Activated CD8-positive, alpha-beta memory T cell treated with anti-CD3 and anti-CD28 coated beads for 4 hours (primary cell): ENCODE results near the gene EFCAB11.

Experiments used
- DNase-seq, 2 donors: peaks; one replicate each; pipeline ENCODE4 v3.0.0-alpha.2; 2020; ENCODE audit warnings: low read depth in 2 of 2

Gene EFCAB11

DNA sequence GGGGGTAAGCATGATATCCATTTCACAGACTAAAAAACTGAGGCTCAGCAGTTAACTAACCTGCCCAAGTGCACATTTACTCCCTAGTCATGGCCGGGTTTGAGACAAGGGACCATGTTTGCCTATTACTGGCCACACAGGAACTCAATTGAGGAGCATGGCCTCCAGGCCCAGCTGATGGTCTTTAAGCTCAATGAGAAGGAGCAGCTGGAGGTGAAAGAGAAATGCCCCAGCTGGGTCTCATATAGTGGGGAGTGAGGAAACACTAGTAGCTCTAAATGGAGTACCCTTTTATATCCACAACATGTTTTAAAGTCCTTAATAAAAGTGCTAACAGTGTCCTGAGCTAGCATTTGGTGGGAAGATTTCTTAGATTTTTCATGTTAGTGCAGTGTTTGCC is 2.8 kb upstream of the EFCAB11 start:
- no peak for DNase-seq

DNA sequence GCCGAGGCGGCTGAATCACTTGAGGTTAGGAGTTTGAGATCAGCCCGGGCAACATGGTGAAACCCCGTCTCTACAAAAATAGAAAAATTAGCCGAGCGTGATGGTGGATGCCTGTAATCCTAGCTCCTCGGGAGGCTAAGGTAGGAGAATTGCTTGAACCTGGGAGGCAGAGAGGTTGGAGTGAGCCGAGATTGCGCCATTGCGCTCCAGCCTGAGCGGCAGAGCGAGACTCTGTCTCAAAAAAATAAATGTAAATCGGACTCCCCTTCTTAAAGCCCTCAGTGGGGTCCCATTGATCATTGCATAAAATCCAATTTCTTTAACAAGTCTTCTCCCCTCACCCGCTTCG is 2.1 kb upstream of the EFCAB11 start:
- DNase-seq = no peak

- peak; percentile 94 to 96 for DNase-seq
These were observed 1.5 kb upstream of the EFCAB11 start, which contains the start of gene TDP1 for GRCh38 chr14:89955745-89956660. TSS of gene TDP1 (plus strand) at chr14:89955927. CDS start at chr14:89963115, 7,188 bp downstream.

DNA sequence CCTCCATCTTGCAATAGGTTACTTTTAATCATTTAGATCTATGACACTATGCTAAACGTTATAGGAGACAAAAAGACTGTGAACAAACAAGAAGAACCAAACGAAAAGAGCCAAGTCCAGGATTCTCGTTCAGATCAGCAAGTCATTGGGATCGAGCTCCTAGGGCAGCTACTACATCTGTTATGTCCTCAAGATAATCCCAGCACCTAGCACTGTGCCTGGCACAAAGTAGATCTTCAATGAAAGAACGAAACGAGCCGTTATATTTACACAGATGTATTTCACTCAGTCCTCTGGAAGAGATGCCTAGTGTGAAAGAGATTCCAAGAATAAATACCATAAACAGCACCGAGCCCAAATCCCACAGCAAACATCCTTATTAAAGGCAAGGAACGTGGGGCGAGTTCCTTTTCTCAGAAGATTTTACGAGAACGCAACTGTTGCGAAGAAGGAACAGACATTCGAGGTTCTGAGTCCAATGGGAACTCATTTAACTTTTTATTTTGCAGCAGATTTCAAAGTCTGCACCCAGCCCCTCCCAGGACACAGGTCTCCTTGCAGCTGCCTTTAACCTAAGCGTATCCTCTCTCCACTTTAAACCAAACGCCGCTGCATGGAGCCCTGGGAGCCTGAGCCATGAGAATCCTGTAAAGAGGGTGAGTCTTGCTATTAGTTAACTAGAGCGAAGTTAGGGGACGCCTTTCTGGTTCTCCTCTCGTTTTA is 653 bp upstream of the EFCAB11 start:
- no peak for DNase-seq

GRCh38 chr14:89953602-89954001 is 928 bp downstream of the EFCAB11 start:
- DNase-seq = no peak

- DNase-seq = no peak
These were observed 2.0 kb downstream of the EFCAB11 start for GRCh38 chr14:89952576-89952975.

DNA sequence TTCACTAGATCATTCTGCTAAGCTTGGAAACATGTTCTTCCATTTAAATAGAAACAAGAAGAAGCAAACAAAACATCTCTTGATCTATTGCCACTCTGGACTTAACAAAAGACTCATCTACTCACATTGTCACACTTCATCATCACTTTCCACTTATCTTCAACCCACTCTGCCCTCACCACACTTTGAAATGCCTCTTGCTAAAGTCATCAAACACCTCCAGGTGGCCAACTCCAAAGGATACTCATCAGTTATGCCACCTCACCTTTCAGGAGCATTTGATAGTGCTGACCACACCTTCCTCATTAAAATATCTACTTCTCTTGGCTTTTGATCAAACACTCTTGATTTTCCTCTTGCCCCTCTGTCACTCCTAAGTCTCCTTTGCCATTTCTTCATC is 7.2 kb downstream of the EFCAB11 start:
- no peak for DNase-seq

DNA sequence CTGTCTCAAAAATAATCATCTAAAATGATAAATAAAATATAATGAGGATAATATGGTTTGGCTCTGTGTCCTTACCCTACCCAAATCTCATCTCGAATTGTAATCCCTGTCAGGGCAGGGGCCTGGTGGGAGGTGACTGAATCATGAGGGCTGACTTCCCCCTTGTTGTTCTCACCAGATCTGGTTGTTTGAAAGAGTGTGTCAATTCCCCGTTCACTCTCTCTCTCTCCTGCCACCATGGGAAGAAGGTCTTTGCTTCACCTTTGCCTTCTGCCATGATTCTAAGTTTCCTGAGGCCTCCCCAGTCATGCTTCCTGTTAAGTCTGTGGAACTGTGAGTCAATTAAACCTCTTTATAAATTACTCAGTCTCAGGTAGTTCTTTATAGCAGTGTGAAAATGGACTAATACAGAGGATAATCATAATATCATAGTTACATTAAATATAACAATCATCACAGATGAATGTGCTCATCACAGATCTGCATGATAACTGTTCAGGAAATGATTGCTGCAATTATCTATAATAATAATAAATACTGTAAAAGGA is 12.6 kb downstream of the EFCAB11 start:
- DNase-seq = no peak

DNA sequence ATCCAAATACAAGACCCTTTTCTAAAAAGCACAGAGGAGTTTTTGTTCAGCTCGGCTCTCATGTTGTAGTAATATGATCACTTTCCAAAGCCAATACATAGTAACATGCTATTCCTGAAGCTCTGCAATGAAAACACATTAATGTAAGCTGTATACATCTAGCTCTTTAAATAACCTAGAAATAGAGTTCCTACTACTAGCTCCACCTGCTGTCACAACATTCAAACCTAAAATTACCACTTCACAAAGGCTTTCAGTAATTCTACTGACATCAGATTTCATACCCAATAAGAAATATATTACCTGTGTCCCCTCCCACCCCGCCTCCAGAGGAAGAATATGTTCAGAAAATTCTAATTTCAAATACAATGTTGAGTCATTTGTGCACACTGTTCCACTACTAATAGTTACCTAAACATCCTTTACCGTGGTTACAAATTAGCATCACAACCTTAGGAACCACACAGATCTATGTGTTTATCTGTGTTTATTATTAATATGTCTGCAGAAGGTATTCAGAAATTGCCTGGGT is 17.8 kb downstream of the EFCAB11 start:
- DNase-seq = no peak

GRCh38 chr14:89933002-89933401 is 21.5 kb downstream of the EFCAB11 start:
- DNase-seq = no peak

DNA sequence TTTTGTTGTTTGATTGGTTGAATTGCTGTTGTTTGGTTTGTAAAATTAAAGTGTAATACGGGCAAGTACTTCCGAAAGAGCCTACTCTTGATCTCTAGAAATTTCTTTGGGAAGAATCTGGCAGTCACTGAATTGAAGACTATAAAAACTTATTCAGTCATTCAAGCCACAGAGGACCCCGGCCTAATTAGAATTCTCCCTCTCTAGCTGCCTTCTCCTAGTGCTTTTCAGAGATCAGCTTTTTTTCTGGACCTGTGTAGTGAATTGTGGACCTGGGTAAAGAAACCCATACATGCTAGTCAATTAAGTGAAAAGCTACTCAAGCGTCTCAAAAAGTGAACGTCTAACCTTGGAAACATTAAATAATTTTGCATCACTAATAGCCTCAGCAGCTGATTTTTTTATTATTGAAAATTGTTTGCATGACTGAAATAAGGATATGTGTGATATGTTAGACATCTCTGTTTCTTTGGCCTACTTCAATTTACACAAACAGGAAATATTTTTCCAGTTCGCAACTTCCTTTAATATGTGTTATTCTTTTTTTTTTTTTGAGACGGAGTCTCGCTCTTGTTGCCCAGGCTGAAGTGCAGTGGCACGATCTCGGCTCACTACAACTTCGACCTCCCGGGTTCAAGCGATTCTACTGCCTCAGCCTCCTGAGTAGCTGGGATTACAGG is 27.2 kb downstream of the EFCAB11 start:
- no peak for DNase-seq

- no peak for DNase-seq
These were observed 27.8 kb downstream of the EFCAB11 start for GRCh38 chr14:89926694-89927093.

GRCh38 chr14:89924268-89924667 is 30.3 kb downstream of the EFCAB11 start:
- DNase-seq = no peak

GRCh38 chr14:89922031-89922907 is 32.3 kb downstream of the EFCAB11 start:
- no peak for DNase-seq

DNA sequence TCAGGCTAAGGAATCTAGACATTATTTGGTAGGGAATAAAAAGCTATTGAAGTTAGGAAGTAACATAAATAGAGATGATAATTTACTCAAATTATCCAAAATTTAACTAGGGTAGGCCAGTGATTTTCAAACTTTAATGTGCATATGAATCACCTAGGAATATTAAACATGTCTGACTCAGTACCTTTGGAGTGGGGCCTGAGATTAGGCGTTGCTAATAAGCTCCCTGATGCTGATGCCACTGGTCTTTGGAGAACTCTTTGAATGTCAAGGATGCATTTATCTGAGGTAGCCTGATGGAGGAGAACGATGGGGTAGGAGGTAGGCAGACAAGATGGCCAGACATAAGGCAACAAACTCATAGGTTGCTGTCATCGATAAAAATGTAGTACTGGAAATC is 33.2 kb downstream of the EFCAB11 start:
- DNase-seq = no peak

DNA sequence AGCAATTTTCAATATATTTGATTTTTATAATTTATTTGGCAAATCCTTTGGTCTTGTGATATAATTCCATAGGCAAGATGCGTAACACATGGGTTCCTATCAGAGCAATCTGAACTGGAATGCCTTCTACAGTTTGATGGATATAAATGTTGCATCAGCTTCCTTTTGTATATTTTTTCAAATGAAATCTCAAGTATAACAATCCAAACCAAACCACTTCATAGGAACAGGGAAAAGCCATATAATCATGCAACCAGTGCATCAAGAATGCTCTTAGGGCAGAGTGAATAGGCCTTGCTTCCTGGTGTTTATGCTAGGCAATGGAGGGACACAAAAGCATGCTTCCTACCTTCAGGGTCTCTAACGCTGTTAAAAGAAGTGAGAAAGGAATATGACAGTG is 34.5 kb downstream of the EFCAB11 start:
- no peak for DNase-seq

DNA sequence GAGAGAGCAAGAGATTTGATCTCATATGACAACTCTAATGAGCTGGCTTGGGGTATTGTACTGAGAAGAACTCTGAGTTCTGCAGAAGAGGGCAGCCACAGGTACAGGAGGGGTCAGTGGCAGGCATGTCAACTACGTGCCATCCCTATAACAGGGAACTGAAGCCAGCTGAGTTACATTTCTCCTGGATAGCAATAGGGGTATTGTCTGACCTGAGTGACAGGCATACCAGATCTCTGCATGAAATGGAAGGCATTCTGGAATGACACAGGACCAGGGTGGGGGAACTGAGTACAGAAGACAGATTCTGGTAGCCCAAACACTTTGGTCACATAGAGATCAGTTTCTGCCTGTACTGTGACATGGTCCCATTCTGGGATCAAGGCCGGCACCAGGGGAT is 35.8 kb downstream of the EFCAB11 start:
- no peak for DNase-seq

- peak; percentile 16 to 30 for DNase-seq
These were observed 39.2 kb downstream of the EFCAB11 start for GRCh38 chr14:89915114-89915878.

GRCh38 chr14:89912667-89913211 is 41.8 kb downstream of the EFCAB11 start:
- DNase-seq = no peak

GRCh38 chr14:89912221-89912620 is 42.3 kb downstream of the EFCAB11 start:
- no peak for DNase-seq
